Body of pancreas (tissue), 4 donors: ENCODE results near the gene PTPA. TPM values are rescaled to one million over a fixed set of nuclear protein-coding genes. Genes with fewer than 3 reads are reported as not detected.

Source experiments
- ATAC-seq: fragments of 150-250 bp; one replicate; pipeline ENCODE4 v1.9.1; 2016
- DNase-seq, 4 donors: peaks; one replicate each; pipeline ENCODE4 v3.0.0-alpha.2; 2019
- H3K27ac ChIP-seq, 4 donors: fragments of 200-600 bp; sonication (generic); 1 replicate in 3 of 4; 2 replicates in 1 of 4; pipeline versions ENCODE4 v1.5.1 to v1.6.1; 2016 to 2019; ENCODE audit warnings: mild to moderate bottlenecking in 1 of 4, mixed read lengths in 1 of 4, moderate library complexity in 1 of 4
- H3K27me3 ChIP-seq, 2 donors: fragments of 200-600 bp; sonication (generic); one replicate each; pipeline ENCODE4 v1.6.0; 2016; ENCODE audit warnings: mild to moderate bottlenecking in 1 of 2
- H3K36me3 ChIP-seq, 2 donors: fragments of 200-600 bp; sonication (generic); replicated peaks in 1 of 2; 2 replicates each; pipeline ENCODE4 v1.5.1; 2016; ENCODE audit warnings: low read depth in 2 of 2; ENCODE audit not compliant: insufficient read depth in 1 of 2
- H3K4me1 ChIP-seq: fragments of 200-600 bp; sonication (generic); one replicate; pipeline ENCODE4 v1.6.0; 2016
- H3K4me3 ChIP-seq, 2 donors: fragments of 200-600 bp; sonication (generic); 1 replicate in 1 of 2; 2 replicates in 1 of 2; pipeline ENCODE4 v1.5.1; 2016 to 2019
- H3K9me3 ChIP-seq, 3 donors: fragments of 200-600 bp; sonication (generic); 1 replicate in 2 of 3; 2 replicates in 1 of 3; pipeline ENCODE4 v1.5.1; 2016
- CTCF ChIP-seq, 7 experiments: fragments of 450-650 bp in 4 of 7; fragments of 200-600 bp in 3 of 7; sonication (generic) in 3 of 7; IDR thresholded peaks; one replicate each; pipeline ENCODE4 v1.5.1; 2016 to 2019; ENCODE audit warnings: antibody characterized with exemption in 7 of 7
- POLR2A ChIP-seq, 3 donors: fragments of 450-650 bp; IDR thresholded peaks; one replicate each; pipeline ENCODE4 v1.6.1; 2016; ENCODE audit warnings: antibody characterized with exemption in 3 of 3, mild to moderate bottlenecking in 2 of 3
- WGBS, 2 donors: methylation state at CpG; one replicate each; pipeline ENCODE4 v1.1.5; 2017; 5-methylcytosine and 5-hydroxymethylcytosine counted together
- intact Hi-C: fragments of 100-400 bp; cut with DNase I; formaldehyde crosslinking; loops from one replicate; pipeline ENCODE4 v1.15.1; 2023
- total RNA-seq, 2 donors: library from RNA; depleted of rRNA; stranded (reverse); fragments of >200 nt; gene quantifications; one replicate each; pipeline ENCODE4 v1.1.0, GENCODE V29; 2016

The PTPA gene
- total RNA-seq, 2 donors from 2014 or later: 32.7 to 52.1 TPM

DNA sequence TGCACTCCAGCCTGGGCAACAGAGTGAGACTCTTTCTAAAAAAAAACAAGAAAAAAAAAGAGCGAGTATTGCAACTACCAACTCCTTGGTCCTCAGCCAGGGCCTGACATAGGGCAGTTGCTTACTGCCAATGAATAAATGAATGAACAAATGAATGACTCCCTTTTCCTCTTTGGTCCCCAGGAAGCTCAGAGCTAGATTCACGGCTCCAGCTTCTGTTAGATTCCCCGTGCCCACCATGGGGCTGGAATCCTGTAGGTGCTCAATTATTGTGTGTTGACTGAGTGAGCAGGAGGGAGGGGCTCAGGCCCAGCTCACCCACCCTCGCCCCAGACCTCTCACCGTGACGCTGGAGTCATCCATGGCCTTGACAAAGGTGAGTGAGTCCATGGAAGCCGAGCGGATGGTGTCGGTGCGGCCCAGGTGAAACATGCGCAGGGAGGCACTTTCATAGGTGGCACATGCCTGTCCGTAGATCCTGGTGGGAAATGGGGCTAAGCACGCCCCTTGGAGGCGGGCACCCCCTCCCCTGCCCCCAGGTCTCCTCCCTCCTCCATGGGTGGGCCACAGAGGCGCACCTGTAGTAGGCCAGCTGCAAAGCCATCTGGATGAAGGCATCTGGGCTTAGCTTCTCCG is 13.4 kb upstream of the PTPA start:
- Histone ChIP-seq H3K27me3 (no peaks in the 10 kb centered on the region), H3K27ac (no peak overlapping the region), H3K4me3 (no peak overlapping the region), H3K9me3 (no peaks in the 10 kb centered on the region), H3K36me3 (peaks cover 0 to 2% of the 10 kb centered on the region in 2 donors), H3K4me1 (peaks cover 51% of the 10 kb centered on the region)
- DNase-seq: no peak
- intact Hi-C loops: no loop called here
- no peak for TF ChIP-seq POLR2A (IDR thresholded peaks at IDR 0.05)
- TF ChIP-seq CTCF (IDR thresholded peaks at IDR 0.05): no peak
- no peak for ATAC-seq
- 93 to 96% methylated on average over 11 to 16 of the region's 16 CpGs for WGBS, 2 donors

GRCh38 chr9:129098328-129098727 is 12.9 kb upstream of the PTPA start:
- no peak for TF ChIP-seq POLR2A (IDR thresholded peaks at IDR 0.05)
- TF ChIP-seq CTCF (IDR thresholded peaks at IDR 0.05): no peak
- ATAC-seq (no peak), DNase-seq (no peak)
- H3K27me3 ChIP-seq: no peaks in the 10 kb centered on the region
- H3K27ac ChIP-seq: no peak overlapping the region
- 85 to 96% methylated on average over 5 to 11 of the region's 11 CpGs for WGBS, 2 donors
- H3K9me3 ChIP-seq: no peaks in the 10 kb centered on the region
- no peak overlapping the region for H3K4me3 ChIP-seq
- H3K36me3 ChIP-seq: peaks cover 0 to 2% of the 10 kb centered on the region in 2 donors
- H3K4me1 ChIP-seq: peaks cover 56% of the 10 kb centered on the region
- intact Hi-C loops: no loop called here

GRCh38 chr9:129100383-129101169 is 10.6 kb upstream of the PTPA start:
- no peak for ATAC-seq
- intact Hi-C loops: no loop called here
- DNase-seq: no peak
- H3K36me3 ChIP-seq: peaks cover 0 to 2% of the 10 kb centered on the region in 2 donors
- TF ChIP-seq CTCF (IDR thresholded peaks at IDR 0.05): no peak
- no peak for TF ChIP-seq POLR2A (IDR thresholded peaks at IDR 0.05)
- peak overlapping the region; percentile 17 to 65 (median 44) for H3K27ac ChIP-seq
- H3K4me1 ChIP-seq: peaks cover 45% of the 10 kb centered on the region
- no peaks in the 10 kb centered on the region for H3K27me3 ChIP-seq
- WGBS, 2 donors: 78 to 97% methylated on average over 13 to 25 of the region's 28 CpGs
- H3K4me3 ChIP-seq: no peak overlapping the region
- H3K9me3 ChIP-seq: no peaks in the 10 kb centered on the region

DNA sequence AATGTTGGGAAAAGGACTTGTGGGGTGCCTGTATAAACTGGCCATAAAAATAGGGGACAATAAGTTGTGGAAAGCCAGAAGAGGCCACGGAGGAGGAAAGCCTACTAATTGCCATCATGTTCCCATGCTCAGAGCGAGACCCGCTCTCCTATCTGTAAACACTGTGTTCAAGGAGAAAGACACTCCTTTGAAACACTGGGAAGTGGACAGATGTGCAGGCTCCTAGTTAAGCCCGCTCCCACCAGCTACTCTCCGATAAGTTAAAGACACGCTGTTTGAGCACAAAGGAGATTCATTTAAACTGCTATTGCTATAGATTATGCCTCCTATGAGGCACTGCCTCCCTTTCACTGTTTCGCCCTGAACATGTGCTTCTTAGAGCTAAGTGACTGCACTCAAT is 9.9 kb upstream of the PTPA start:
- peaks cover 0 to 2% of the 10 kb centered on the region in 2 donors for H3K36me3 ChIP-seq
- 38 to 42% methylated on average over 7 of the region's 7 CpGs for WGBS, 2 donors
- intact Hi-C loops: no loop called here
- peaks cover 43% of the 10 kb centered on the region for H3K4me1 ChIP-seq
- H3K27ac ChIP-seq: peak overlapping the region; percentile 9 to 65 (median 44)
- no peak overlapping the region for H3K4me3 ChIP-seq
- DNase-seq: peak in 3 of 4 donors; percentile 55 to 69 (median 56)
- TF ChIP-seq CTCF (IDR thresholded peaks at IDR 0.05) (no peak), POLR2A (IDR thresholded peaks at IDR 0.05) (no peak)
- no peak for ATAC-seq
- no peaks in the 10 kb centered on the region for H3K27me3 ChIP-seq
- no peaks in the 10 kb centered on the region for H3K9me3 ChIP-seq
